GM15510 (cell line): Measurements from ENCODE around the gene RASA3.

Source experiments
- POLR2A ChIP-seq: IDR thresholded peaks from 3 replicates; pipeline ENCODE4 v1.6.1; 2011; ENCODE audit warnings: borderline replicate concordance; ENCODE audit not compliant: insufficient read length; ENCODE audit errors: extremely low read depth

RASA3 gene

DNA sequence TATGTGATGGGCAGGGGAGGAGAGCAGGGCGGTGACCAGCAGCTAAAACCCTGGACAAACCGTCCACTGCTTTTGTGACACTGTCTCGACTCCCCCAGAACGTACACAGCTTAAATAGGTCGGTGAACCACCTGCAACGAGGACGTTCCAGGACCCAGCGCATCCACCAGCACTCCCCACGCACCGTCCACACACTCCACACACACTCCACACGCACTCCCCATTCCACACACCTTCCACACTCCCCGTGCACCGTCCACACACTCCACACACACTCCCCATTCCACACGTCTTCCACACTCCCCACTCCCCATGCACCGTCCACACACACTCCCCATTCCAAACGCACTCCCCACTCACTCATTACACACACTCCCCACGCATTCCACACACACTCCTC lies 120.3 kb downstream of the RASA3 start:
- no peak for TF ChIP-seq POLR2A

- no peak for TF ChIP-seq POLR2A
Measured at GRCh38 chr13:114011226-114011625, 121.2 kb downstream of the RASA3 start.

DNA sequence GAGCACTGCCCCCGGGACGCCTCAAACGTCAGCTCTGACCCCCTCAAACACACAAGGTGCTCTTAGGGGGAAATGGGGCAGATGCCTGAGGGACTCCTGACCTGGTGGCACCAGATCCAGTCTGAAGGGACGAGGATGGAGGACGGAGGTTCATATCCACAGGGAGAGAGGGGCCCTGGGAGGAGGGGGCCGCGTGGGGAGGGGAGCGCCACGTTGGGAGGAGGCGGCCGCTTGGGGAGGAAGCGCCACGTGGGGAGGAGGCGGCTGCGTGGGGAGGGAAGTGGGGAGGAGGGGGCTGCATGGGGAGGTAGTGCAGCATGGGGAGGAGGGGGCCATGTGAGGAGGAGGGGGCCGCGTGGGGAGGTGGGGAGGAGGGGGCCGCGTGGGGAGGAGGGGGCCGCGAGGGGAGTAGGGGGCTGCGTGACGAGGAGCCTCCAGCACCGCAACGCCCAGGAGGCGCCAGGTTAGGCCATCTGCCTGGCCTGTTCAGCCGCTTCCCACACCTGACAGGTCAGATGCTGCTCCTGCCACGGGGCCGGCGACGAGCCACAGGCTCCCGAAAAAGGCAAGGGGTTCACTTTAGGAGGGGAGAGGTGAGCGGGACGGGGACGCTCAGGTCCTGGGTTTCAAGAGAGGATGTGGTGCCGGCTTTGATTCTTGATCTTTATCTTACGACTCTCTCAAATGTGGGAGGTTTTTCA lies 121.9 kb downstream of the RASA3 start:
- TF ChIP-seq POLR2A: no peak

- TF ChIP-seq POLR2A: no peak
Measured at GRCh38 chr13:114009590-114010400, 122.6 kb downstream of the RASA3 start.

DNA sequence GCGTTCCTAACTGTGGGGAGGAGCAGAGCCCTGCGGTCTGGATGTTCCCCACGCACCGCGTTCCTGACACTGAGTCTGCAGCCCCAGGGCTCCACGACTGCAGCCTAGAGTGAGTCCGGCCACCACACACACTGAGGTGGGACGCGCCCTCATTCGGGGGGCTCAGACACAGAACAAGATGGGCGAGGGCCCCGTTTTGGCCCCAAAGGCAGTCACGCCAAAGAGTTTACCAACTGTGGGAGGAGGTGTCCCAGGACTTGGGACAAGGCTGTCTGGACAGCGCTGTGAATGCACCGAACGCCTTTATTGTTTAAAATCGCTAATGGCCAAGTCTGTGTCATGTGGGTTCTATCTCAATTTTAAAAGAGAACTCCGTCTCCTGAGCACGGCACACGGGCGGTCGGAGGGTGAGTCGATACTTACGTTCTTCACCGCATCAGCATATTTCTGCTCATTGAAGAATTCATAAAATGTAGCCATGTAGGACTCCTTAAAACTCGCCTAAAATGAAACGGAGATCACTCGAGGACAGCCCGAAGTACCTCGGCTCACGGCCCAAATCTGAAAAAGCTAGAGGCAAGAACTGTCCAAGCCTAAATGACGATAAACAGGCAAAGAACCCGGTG lies 123.3 kb downstream of the RASA3 start:
- no peak for TF ChIP-seq POLR2A

DNA sequence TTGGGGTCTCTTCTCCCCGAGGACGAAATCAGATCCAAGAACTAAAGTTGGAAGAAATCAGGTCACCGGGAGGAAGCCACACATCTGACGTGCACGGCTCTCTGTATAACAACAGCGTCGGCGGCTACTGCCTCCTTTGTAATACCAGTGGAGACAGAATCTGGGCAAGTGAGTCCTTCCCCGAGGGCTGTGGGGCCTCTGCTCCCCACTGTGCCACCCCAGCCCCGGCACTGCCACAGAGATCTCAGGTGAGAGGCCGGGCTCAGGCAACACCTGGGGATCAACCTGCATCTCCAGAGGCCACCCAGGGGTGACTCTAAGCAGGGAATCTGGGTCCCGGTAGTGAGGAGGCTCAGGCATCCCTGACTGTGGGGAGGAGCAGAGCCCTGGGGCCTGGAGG lies 124.9 kb downstream of the RASA3 start:
- TF ChIP-seq POLR2A: no peak

GRCh38 chr13:114005206-114005724 lies 127.2 kb downstream of the RASA3 start:
- no peak for TF ChIP-seq POLR2A

DNA sequence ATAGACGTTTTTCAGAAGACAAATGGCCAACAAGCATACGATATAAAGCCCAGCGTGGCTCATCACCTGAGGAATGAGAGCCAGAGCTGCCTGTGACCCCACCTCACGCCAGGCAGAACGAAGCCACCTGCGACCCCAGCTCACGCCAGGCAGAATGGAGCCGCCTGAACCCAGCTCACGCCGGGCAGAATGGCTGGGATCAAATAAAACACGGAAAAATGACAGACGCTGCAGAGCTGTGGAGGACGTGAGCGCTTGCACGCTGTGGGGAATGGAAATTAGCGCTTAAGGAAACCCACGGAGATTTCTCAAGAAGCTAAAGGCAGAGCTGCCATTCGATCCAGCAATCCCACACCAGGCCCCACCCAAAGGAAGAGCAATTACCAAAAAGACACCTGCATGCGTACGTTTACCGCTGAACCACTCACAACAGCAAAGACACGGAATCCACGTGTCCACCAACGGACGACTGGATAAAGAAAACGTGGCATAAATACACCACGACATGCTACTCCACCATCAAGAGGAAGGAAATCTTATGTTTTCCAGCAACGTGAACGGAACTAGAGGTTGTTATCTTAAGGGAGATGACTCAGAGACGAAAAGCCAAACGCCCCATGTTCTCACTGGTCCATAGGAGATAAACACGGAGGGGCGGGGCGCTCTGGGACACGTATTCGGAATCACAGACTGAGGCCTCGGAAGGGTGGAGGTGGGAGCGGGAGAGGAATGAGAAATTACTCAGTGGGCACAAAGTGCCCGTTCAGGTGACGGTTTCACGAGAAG lies 127.8 kb downstream of the RASA3 start:
- no peak for TF ChIP-seq POLR2A

GRCh38 chr13:114002771-114003321 lies 129.6 kb downstream of the RASA3 start:
- no peak for TF ChIP-seq POLR2A

DNA sequence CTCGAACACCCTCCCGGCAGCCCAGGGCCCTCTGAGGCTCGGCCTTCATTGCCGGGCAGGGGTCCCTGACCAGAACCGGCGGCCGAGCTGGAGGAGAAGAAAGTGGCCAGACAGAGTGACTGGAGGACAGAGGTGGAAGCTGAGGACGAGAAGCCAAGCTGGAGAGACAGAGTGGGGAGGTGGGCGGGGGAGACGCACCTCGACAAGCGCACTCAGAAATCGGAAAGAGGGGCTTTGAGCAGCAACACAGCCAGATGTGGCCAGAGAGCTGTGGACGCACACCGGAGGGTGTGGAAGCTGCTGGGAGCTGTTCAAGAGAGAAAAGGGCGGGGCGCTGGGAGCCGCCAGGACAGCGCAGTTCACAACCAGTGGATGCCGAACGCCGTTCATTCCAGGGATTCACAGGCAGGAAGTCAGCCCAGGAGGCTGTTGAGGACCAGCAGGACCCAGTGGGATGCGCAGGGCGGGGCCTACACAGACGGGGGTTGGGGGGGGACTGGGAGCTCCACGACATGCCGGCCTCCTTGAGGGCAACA lies 130.3 kb downstream of the RASA3 start:
- TF ChIP-seq POLR2A: no peak

DNA sequence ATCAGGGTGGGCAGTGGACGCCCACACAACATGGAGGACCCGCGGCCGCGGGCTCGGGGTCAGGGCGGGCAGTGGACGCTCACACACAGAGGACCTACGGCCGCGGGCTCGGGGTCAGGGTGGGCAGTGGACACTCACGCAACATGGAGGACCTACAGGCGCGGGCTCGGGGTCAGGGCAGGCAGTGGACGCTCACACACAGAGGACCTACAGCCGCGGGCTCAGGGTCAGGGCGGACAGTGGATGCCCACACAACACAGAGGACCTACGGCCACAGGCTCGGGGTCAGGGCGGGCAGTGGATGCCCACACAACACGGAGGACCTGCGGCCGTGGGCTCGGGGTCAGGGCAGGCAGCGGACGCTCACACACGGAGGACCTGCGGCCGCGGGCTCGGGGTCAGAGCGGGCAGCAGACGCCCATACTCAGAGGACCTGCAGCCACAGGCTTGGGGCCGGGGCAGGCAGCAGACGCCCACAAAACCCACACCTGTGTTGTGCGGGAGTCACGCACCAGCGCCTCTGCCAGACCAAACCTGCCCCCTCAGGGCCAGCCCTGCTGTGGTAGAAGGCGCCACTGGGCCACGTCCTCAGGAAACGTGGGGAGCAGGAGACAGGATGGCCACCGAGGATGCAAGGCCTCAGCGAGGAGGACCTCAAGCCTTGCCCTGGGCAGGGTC lies 131.0 kb downstream of the RASA3 start:
- no peak for TF ChIP-seq POLR2A

DNA sequence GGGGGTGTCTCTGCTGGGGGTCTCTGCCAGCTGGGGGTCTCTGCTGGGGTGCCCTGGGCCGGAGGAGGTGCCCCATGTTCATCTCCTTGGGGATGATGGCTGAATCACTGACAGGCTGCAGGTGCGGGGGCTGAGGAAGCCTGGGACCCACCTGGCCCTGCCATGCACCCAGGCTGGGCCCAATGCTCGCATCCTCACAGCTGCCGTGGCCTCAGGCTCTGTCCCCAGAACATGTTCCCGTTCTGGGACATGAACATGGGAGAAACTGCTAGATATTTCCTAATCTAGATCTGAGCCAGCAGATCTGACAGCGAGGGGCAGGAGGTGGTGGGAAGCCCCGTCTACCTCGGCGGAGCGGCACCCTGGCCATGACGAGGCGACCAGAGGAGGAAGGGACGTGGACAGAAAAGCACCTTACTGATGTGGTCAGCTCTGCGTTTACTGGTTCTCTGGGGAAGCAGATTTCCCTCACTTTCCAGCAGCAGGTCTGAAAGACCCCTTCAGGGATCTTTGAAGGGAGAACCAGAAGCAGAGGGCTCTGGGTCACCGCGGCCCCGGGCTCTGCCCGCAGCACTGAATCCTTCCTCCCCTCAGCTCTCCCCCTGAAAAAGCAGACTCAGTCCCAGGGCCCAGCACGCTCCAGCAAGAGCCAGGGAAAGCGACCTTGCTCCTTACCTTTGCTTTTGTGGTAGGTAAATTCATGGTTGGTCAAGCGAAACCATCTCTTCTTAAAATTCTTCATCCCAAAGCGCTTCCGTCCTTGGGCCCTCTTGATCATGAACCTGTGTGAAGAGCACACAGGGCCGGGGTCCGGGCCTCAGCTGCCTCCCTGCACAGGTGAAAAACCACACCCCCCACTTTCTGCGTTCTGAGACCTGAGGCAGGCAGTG lies 132.0 kb downstream of the RASA3 start:
- TF ChIP-seq POLR2A: no peak

- no peak for TF ChIP-seq POLR2A
Measured at GRCh38 chr13:113999618-113999910, 132.9 kb downstream of the RASA3 start.

GRCh38 chr13:113998781-113999617 lies 133.4 kb downstream of the RASA3 start:
- TF ChIP-seq POLR2A: no peak
